HFFc6 (cell line): Measurements from ENCODE around the gene GRAMD1A. TPM values are rescaled to one million over a fixed set of nuclear protein-coding genes. Genes with fewer than 3 reads are reported as not detected.

ENCODE experiments used
- DNase-seq: peaks from one replicate; pipeline ENCODE4 v3.0.0-alpha.2; 2018
- H3K27ac Mint-ChIP-seq: 2 replicates; pipeline ENCODE4 v1.8.0; 2020; ENCODE audit warnings: mild to moderate bottlenecking, mixed read lengths
- H3K27me3 Mint-ChIP-seq: 2 replicates; pipeline ENCODE4 v1.8.0; 2021; ENCODE audit warnings: mild to moderate bottlenecking, moderate library complexity, mixed read lengths; ENCODE audit not compliant: insufficient read depth
- H3K36me3 Mint-ChIP-seq: 2 replicates; pipeline ENCODE4 v1.8.0; 2021; ENCODE audit warnings: low read depth, mixed read lengths
- H3K4me1 Mint-ChIP-seq: 2 replicates; pipeline ENCODE4 v1.8.0; 2020; ENCODE audit warnings: low read depth, mixed read lengths
- H3K4me3 Mint-ChIP-seq: 2 replicates; pipeline ENCODE4 v1.8.0; 2020; ENCODE audit warnings: mild to moderate bottlenecking, moderate library complexity, mixed read lengths
- H3K9me3 Mint-ChIP-seq: 2 replicates; pipeline ENCODE4 v1.8.0; 2020; ENCODE audit warnings: mild to moderate bottlenecking, mixed read lengths
- CTCF ChIP-seq: fragments of 200-600 bp; sonication (generic); IDR thresholded peaks from 2 replicates; pipeline ENCODE4 v1.5.0; 2021; ENCODE audit warnings: antibody characterized with exemption, mild to moderate bottlenecking
- total RNA-seq, 6 experiments: library from RNA; stranded (reverse); fragmentation: NEBNext Ultra II Directional; extraction: Animal tissue kit (Norgen Biotek cat#: 25700); gene quantifications; 2 replicates in 1 of 6; 3 replicates in 5 of 6; pipeline ENCODE4 v1.2.3, GENCODE V29; 2021

GRAMD1A gene
- total RNA-seq, 6 experiments from 2014 or later, result 48.2 to 51.3 (median 50.0) TPM

- DNase-seq, result peak; percentile 23
- H3K27ac Mint-ChIP-seq, result peak overlapping the region; percentile 81
- TF ChIP-seq CTCF, result no peak
- peaks cover 41% of the 10 kb centered on the region for H3K36me3 Mint-ChIP-seq
- peaks cover 4% of the 10 kb centered on the region; the same call in 1 of the 2 replicates for H3K27me3 Mint-ChIP-seq
- peak overlapping the region; percentile 85 for H3K4me3 Mint-ChIP-seq
- H3K4me1 Mint-ChIP-seq, result peaks cover 43% of the 10 kb centered on the region
- H3K9me3 Mint-ChIP-seq, result peaks cover 45% of the 10 kb centered on the region
These were observed 39.0 kb upstream of the GRAMD1A start for GRCh38 chr19:34960940-34961679.

GRCh38 chr19:34961775-34962686 is 38.1 kb upstream of the GRAMD1A start:
- peaks cover 4% of the 10 kb centered on the region; the same call in 1 of the 2 replicates for H3K27me3 Mint-ChIP-seq
- H3K4me1 Mint-ChIP-seq, result peaks cover 43% of the 10 kb centered on the region
- peaks cover 36% of the 10 kb centered on the region for H3K36me3 Mint-ChIP-seq
- peaks cover 45% of the 10 kb centered on the region for H3K9me3 Mint-ChIP-seq
- H3K4me3 Mint-ChIP-seq, result peak overlapping the region; percentile 85
- no peak for DNase-seq
- peak overlapping the region; percentile 81 for H3K27ac Mint-ChIP-seq
- TF ChIP-seq CTCF, result no peak

- peak overlapping the region; percentile 85 for H3K4me3 Mint-ChIP-seq
- peak overlapping the region; percentile 81 for H3K27ac Mint-ChIP-seq
- peaks cover 7% of the 10 kb centered on the region for H3K27me3 Mint-ChIP-seq
- no peak for DNase-seq
- H3K36me3 Mint-ChIP-seq, result peaks cover 35% of the 10 kb centered on the region
- H3K9me3 Mint-ChIP-seq, result peaks cover 45% of the 10 kb centered on the region
- TF ChIP-seq CTCF, result no peak
- peaks cover 43% of the 10 kb centered on the region for H3K4me1 Mint-ChIP-seq
These were observed 37.2 kb upstream of the GRAMD1A start for GRCh38 chr19:34962687-34963572.

- Mint-ChIP-seq H3K4me1 (peaks cover 43% of the 10 kb centered on the region), H3K27me3 (peaks cover 14% of the 10 kb centered on the region), H3K27ac (peak within 1 kb of the TSS; percentile 81), H3K4me3 (peak within 1 kb of the TSS; percentile 85), H3K36me3 (peaks cover 33% of the 10 kb centered on the region), H3K9me3 (peaks cover 45% of the 10 kb centered on the region)
- peak; percentile 8 for DNase-seq
- no peak for TF ChIP-seq CTCF
These were observed 36.3 kb upstream of the GRAMD1A start, which contains the start of gene ZNF792 for GRCh38 chr19:34963573-34964406. Gene ZNF792 (minus strand): TSS chr19:34964229. CDS start chr19:34963662, 567 bp downstream.
